Neural cell (in vitro differentiated cells): ENCODE measurements around the gene FSCN2. TPM values are rescaled to one million over a fixed set of nuclear protein-coding genes. Genes with fewer than 3 reads are reported as not detected.

ENCODE experiments used
- H2AFZ ChIP-seq: fragments of 200-600, 300-800 bp; sonication (generic), shearing (Covaris generic); 2 replicates; pipeline ENCODE4 v1.6.0; 2014; ENCODE audit warnings: low read depth, mild to moderate bottlenecking, antibody characterized with exemption, low read length, moderate library complexity
- H3F3A ChIP-seq: fragments of 200-600 bp; shearing (Covaris generic); 2 replicates; pipeline ENCODE4 v1.6.1; 2016; ENCODE audit warnings: mild to moderate bottlenecking, moderate library complexity, mixed read lengths, antibody characterized with exemption, low read length; ENCODE audit not compliant: insufficient read depth, poor library complexity, severe bottlenecking
- H3K27ac ChIP-seq: fragments of 200-600, 300-800 bp; sonication (generic), shearing (Covaris generic); 2 replicates; pipeline ENCODE4 v1.5.1; 2014; ENCODE audit warnings: mild to moderate bottlenecking, low read length, moderate library complexity
- H3K27me3 ChIP-seq: fragments of 300-800, 200-600 bp; sonication (generic), shearing (Covaris generic); 2 replicates; pipeline ENCODE4 v1.6.0; 2014; ENCODE audit warnings: mild to moderate bottlenecking, low read depth, low read length, moderate library complexity; ENCODE audit not compliant: insufficient read depth
- H3K36me3 ChIP-seq: fragments of 300-800, 200-600 bp; sonication (generic), shearing (Covaris generic); 2 replicates; pipeline ENCODE4 v1.5.1; 2014; ENCODE audit warnings: mild to moderate bottlenecking, antibody characterized with exemption, low read length, moderate library complexity; ENCODE audit not compliant: insufficient read depth
- H3K4me2 ChIP-seq: fragments of 300-800, 200-600 bp; sonication (generic), shearing (Covaris generic); 2 replicates; pipeline ENCODE4 v1.6.0; 2014; ENCODE audit warnings: mild to moderate bottlenecking, low read length
- H3K4me3 ChIP-seq: fragments of 300-800, 200-600 bp; sonication (generic), shearing (Covaris generic); 2 replicates; pipeline ENCODE4 v1.5.1; 2014; ENCODE audit warnings: mild to moderate bottlenecking, low read length, moderate library complexity
- H3K79me2 ChIP-seq: fragments of 200-600 bp; shearing (Covaris generic); replicated peaks from 2 replicates; pipeline ENCODE4 v1.6.0; 2014; ENCODE audit warnings: mild to moderate bottlenecking, low read length, moderate library complexity; ENCODE audit not compliant: insufficient read depth
- H3K9ac ChIP-seq: fragments of 300-800, 200-600 bp; sonication (generic), shearing (Covaris generic); 2 replicates; pipeline ENCODE4 v1.6.1; 2016; ENCODE audit warnings: mild to moderate bottlenecking, low read length, mixed read lengths
- H3K9me2 ChIP-seq: fragments of 200-600 bp; shearing (Covaris generic); 2 replicates; pipeline ENCODE4 v1.6.1; 2016; ENCODE audit warnings: mild to moderate bottlenecking, low read length, mixed read lengths; ENCODE audit not compliant: insufficient read depth
- H3K9me3 ChIP-seq: fragments of 200-600, 300-800 bp; sonication (generic), shearing (Covaris generic); 2 replicates; pipeline ENCODE4 v1.6.1; 2016; ENCODE audit warnings: mild to moderate bottlenecking, mixed run types, low read length, moderate library complexity, mixed read lengths
- H4K20me1 ChIP-seq: fragments of 200-600 bp; shearing (Covaris generic); 2 replicates; pipeline ENCODE4 v1.6.1; 2016; ENCODE audit warnings: mild to moderate bottlenecking, mixed run types; ENCODE audit not compliant: insufficient read depth
- EP300 ChIP-seq: fragments of 450-650 bp; conservative IDR thresholded peaks from 2 replicates; pipeline ENCODE4 v1.6.1; 2014; ENCODE audit warnings: antibody characterized with exemption, mild to moderate bottlenecking, moderate library complexity; ENCODE audit not compliant: poor library complexity, severe bottlenecking
- EZH2 ChIP-seq: fragments of 200-600, 300-800 bp; shearing (Covaris generic), sonication (generic); IDR thresholded peaks from 2 replicates; pipeline ENCODE4 v1.6.1; 2014; ENCODE audit warnings: antibody characterized with exemption, low read length, borderline replicate concordance, mild to moderate bottlenecking; ENCODE audit not compliant: insufficient read depth, poor library complexity, severe bottlenecking
- MXI1 ChIP-seq: fragments of 450-650 bp; conservative IDR thresholded peaks from 2 replicates; pipeline ENCODE4 v1.6.1; 2014; ENCODE audit warnings: antibody characterized with exemption, mild to moderate bottlenecking; ENCODE audit not compliant: poor library complexity, severe bottlenecking
- POLR2AphosphoS5 ChIP-seq: IDR thresholded peaks from 2 replicates; pipeline ENCODE4 v1.6.1; 2012
- RAD21 ChIP-seq: fragments of 450-650 bp; conservative IDR thresholded peaks from 2 replicates; pipeline ENCODE4 v1.6.1; 2014; ENCODE audit warnings: antibody characterized with exemption, mild to moderate bottlenecking, moderate library complexity
- SMC3 ChIP-seq: fragments of 450-650 bp; conservative IDR thresholded peaks from 2 replicates; pipeline ENCODE4 v1.6.1; 2014; ENCODE audit warnings: antibody characterized with exemption, mild to moderate bottlenecking, moderate library complexity; ENCODE audit not compliant: poor library complexity
- TAF1 ChIP-seq: IDR thresholded peaks from 2 replicates; pipeline ENCODE4 v1.6.1; 2012; ENCODE audit warnings: low read depth
- polyA plus RNA-seq: library from polyadenylated mRNA; depleted of rRNA; stranded (reverse); fragments of >200 nt; gene quantifications from 2 replicates; pipeline ENCODE4 v1.2.3, GENCODE V29; 2014
- TF ChIP-seq, protein P1 (sequence below): fragments of 450-650 bp; IDR thresholded peaks from 2 replicates; pipeline ENCODE4 v1.5.1; 2014; ENCODE audit warnings: antibody characterized with exemption, mild to moderate bottlenecking, moderate library complexity; ENCODE audit not compliant: poor library complexity, severe bottlenecking
- TF ChIP-seq, protein P2 (sequence below): IDR thresholded peaks from 2 replicates; pipeline ENCODE4 v1.6.1; 2012; ENCODE audit warnings: borderline replicate concordance

FSCN2 gene
- polyA plus RNA-seq, 1 donor from 2014 or later, result 4.8 TPM

DNA sequence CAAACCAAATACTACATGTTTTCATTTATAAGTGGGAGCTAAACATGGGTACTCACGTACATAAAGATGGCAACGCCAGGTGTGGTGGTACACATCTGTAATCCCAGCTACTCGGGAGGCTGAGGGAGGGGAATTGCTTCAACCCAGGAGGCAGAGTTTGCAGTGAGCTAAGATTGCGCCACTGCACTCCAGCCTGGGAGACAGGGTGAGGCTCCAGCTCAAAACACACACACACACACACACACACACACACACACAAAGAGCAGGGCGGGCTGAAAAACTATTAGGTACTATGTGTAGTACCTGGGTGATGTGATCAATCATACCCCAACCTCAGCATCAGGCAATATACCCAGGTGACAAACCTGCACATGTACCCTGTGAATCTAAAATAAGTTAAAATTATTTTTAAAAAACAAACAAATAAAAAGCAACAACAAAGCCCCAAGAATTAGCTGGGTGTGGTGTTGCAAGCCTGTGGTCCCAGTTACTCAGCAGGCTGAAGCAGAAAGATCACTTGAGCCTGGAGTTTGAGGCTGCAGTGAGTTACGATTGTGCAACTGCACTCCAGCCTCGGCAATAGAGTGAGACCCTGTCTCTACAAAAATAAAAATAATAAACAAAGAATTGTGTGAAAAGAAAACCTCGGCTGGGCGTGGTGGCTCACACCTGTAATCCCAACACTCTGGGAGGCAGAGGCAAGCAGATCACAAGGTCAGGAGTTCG, 35.8 kb downstream of the FSCN2 start:
- H3K4me2 ChIP-seq, result no peak overlapping the region

DNA sequence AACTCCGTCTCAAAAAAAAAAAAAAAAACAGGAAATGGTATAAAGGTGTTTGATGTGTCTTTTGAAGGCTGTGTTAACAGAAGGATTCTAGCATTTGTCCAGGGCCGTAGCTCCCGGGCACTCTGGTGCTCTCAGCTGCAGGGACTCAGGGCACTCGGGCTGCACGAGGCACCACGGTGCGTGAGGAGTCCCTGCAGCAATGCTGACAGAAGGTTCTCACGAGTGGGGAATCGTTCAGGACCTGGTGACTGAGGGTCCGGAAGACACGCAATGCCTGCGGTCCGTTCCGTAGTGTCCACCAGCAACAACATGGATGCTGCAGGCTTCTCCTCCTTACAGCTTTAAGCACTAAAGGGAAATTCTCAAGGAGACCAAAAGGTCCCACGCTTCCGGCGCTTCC, 36.6 kb downstream of the FSCN2 start:
- H2AFZ ChIP-seq, result no peak overlapping the region
- no peaks in the 10 kb centered on the region for H4K20me1 ChIP-seq
- H3K36me3 ChIP-seq, result no peaks in the 10 kb centered on the region
- no peak overlapping the region for H3K4me2 ChIP-seq
- no peaks in the 10 kb centered on the region for H3K27me3 ChIP-seq
- no peaks in the 10 kb centered on the region for H3K79me2 ChIP-seq
- H3K9me3 ChIP-seq, result no peaks in the 10 kb centered on the region
- TF ChIP-seq, protein P1, sequence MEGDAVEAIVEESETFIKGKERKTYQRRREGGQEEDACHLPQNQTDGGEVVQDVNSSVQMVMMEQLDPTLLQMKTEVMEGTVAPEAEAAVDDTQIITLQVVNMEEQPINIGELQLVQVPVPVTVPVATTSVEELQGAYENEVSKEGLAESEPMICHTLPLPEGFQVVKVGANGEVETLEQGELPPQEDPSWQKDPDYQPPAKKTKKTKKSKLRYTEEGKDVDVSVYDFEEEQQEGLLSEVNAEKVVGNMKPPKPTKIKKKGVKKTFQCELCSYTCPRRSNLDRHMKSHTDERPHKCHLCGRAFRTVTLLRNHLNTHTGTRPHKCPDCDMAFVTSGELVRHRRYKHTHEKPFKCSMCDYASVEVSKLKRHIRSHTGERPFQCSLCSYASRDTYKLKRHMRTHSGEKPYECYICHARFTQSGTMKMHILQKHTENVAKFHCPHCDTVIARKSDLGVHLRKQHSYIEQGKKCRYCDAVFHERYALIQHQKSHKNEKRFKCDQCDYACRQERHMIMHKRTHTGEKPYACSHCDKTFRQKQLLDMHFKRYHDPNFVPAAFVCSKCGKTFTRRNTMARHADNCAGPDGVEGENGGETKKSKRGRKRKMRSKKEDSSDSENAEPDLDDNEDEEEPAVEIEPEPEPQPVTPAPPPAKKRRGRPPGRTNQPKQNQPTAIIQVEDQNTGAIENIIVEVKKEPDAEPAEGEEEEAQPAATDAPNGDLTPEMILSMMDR, result no peak
- TF ChIP-seq EP300, result no peak
- TF ChIP-seq POLR2AphosphoS5, result no peak
- no peak for TF ChIP-seq EZH2
- TF ChIP-seq MXI1, result no peak
- TF ChIP-seq, protein P2, sequence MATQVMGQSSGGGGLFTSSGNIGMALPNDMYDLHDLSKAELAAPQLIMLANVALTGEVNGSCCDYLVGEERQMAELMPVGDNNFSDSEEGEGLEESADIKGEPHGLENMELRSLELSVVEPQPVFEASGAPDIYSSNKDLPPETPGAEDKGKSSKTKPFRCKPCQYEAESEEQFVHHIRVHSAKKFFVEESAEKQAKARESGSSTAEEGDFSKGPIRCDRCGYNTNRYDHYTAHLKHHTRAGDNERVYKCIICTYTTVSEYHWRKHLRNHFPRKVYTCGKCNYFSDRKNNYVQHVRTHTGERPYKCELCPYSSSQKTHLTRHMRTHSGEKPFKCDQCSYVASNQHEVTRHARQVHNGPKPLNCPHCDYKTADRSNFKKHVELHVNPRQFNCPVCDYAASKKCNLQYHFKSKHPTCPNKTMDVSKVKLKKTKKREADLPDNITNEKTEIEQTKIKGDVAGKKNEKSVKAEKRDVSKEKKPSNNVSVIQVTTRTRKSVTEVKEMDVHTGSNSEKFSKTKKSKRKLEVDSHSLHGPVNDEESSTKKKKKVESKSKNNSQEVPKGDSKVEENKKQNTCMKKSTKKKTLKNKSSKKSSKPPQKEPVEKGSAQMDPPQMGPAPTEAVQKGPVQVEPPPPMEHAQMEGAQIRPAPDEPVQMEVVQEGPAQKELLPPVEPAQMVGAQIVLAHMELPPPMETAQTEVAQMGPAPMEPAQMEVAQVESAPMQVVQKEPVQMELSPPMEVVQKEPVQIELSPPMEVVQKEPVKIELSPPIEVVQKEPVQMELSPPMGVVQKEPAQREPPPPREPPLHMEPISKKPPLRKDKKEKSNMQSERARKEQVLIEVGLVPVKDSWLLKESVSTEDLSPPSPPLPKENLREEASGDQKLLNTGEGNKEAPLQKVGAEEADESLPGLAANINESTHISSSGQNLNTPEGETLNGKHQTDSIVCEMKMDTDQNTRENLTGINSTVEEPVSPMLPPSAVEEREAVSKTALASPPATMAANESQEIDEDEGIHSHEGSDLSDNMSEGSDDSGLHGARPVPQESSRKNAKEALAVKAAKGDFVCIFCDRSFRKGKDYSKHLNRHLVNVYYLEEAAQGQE, result no peak
- no peak for TF ChIP-seq TAF1
- no peak for TF ChIP-seq SMC3
- no peak for TF ChIP-seq RAD21
- H3K27ac ChIP-seq, result no peak overlapping the region
- no peaks in the 10 kb centered on the region for H3K9me2 ChIP-seq
- no peaks in the 10 kb centered on the region for H3F3A ChIP-seq
- no peak overlapping the region for H3K9ac ChIP-seq
- H3K4me3 ChIP-seq, result no peak overlapping the region

More for the DNA sequence above, 35.8 kb downstream of the FSCN2 start:
- Histone ChIP-seq H2AFZ (no peak overlapping the region), H3K9ac (no peak overlapping the region), H3K9me3 (no peaks in the 10 kb centered on the region), H3K4me3 (no peak overlapping the region), H4K20me1 (no peaks in the 10 kb centered on the region), H3K36me3 (no peaks in the 10 kb centered on the region), H3K9me2 (no peaks in the 10 kb centered on the region), H3K27ac (no peak overlapping the region), H3F3A (no peaks in the 10 kb centered on the region), H3K27me3 (no peaks in the 10 kb centered on the region), H3K79me2 (no peaks in the 10 kb centered on the region)
- TF ChIP-seq RAD21, result no peak
- no peak for TF ChIP-seq POLR2AphosphoS5
- TF ChIP-seq, protein P1, result no peak
- no peak for TF ChIP-seq TAF1
- TF ChIP-seq EP300, result no peak
- TF ChIP-seq MXI1, result no peak
- no peak for TF ChIP-seq SMC3
- no peak for TF ChIP-seq EZH2
- TF ChIP-seq, protein P2, result no peak
